Endothelial cell of umbilical vein (primary cell): ENCODE measurements around the gene TSPOAP1.

Experiments used
- POLR2AphosphoS5 ChIP-seq: IDR thresholded peaks from 2 replicates; pipeline ENCODE4 v1.6.1; 2012; ENCODE audit warnings: low read depth, mild to moderate bottlenecking, control low read depth, low read length, moderate library complexity; ENCODE audit not compliant: insufficient read depth
- TF ChIP-seq, protein P1 (sequence below), 2 donors: IDR thresholded peaks; 1 replicate in 1 of 2; 2 replicates in 1 of 2; pipeline ENCODE4 v1.5.1; 2011; ENCODE audit warnings: low read length in 2 of 2, mild to moderate bottlenecking in 2 of 2, moderate library complexity in 2 of 2, control low read depth in 1 of 2, inconsistent platforms in 1 of 2, low read depth in 1 of 2; ENCODE audit not compliant: insufficient read depth in 1 of 2; ENCODE audit errors: extremely low read depth in 1 of 2

- TF ChIP-seq POLR2AphosphoS5, result no peak
- TF ChIP-seq, protein P1, sequence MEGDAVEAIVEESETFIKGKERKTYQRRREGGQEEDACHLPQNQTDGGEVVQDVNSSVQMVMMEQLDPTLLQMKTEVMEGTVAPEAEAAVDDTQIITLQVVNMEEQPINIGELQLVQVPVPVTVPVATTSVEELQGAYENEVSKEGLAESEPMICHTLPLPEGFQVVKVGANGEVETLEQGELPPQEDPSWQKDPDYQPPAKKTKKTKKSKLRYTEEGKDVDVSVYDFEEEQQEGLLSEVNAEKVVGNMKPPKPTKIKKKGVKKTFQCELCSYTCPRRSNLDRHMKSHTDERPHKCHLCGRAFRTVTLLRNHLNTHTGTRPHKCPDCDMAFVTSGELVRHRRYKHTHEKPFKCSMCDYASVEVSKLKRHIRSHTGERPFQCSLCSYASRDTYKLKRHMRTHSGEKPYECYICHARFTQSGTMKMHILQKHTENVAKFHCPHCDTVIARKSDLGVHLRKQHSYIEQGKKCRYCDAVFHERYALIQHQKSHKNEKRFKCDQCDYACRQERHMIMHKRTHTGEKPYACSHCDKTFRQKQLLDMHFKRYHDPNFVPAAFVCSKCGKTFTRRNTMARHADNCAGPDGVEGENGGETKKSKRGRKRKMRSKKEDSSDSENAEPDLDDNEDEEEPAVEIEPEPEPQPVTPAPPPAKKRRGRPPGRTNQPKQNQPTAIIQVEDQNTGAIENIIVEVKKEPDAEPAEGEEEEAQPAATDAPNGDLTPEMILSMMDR (IDR thresholded peaks at IDR 0.05; ENCODE audit: extremely low read depth in 1 of 2, insufficient read depth in 1 of 2, low read depth in 1 of 2, low read length in 2 of 2), result no peak
Observed at GRCh38 chr17:58324409-58325288, 3.9 kb downstream of the TSPOAP1 start.
